ENCODE results near the gene TMPRSS9. TPM values are rescaled to one million over a fixed set of nuclear protein-coding genes. Genes with fewer than 3 reads are reported as not detected.
A peak's percentile ranks its signal among the peaks of the same experiment; 100 is the strongest.

TMPRSS9 gene
- total and polyA plus RNA-seq, 2 of the 13 experiments (the other 11 are each of a cell fraction or from before 2014, with no cell fraction given) = 2.5 to 5.2 TPM

DNA sequence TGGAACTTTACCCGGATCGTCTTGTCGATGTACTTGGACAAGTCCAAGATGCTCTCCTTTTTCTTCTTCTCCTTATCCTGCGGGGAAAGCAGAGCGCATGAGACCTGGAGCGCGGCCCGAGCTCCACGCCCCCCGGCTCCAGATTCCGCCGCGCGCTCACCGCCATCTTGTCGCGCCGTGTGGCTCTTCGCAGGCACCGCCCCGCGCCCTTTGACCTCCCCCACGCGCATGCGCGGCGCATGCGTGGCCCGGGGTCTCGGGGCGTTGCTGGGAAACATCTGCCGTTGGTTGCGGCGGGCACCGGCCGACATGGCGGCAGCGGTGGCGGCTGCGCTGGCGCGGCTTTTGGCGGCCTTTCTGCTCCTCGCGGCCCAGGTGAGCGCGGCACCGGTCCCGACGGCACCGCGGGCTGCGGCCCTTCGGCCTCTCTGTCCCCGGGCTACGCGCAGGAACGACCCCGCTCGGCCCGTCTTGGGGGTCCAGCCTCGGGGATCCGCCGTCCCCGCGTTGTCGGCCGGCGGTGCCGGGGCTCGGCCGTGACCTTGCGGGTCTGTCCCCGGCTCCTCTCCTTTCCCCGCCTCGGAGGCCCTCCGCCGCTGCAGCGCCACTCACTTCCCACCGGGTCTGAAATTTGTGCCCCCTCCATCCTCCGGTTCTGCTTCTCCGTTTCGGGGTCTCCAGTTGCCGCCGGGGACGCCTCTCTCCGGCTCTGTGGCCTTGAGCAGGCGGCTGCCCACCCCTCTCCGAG lies 31.5 kb upstream of the TMPRSS9 start, which contains the start of the genes LSM7 and SPPL2B (continued):
- TF ChIP-seq, protein P1, sequence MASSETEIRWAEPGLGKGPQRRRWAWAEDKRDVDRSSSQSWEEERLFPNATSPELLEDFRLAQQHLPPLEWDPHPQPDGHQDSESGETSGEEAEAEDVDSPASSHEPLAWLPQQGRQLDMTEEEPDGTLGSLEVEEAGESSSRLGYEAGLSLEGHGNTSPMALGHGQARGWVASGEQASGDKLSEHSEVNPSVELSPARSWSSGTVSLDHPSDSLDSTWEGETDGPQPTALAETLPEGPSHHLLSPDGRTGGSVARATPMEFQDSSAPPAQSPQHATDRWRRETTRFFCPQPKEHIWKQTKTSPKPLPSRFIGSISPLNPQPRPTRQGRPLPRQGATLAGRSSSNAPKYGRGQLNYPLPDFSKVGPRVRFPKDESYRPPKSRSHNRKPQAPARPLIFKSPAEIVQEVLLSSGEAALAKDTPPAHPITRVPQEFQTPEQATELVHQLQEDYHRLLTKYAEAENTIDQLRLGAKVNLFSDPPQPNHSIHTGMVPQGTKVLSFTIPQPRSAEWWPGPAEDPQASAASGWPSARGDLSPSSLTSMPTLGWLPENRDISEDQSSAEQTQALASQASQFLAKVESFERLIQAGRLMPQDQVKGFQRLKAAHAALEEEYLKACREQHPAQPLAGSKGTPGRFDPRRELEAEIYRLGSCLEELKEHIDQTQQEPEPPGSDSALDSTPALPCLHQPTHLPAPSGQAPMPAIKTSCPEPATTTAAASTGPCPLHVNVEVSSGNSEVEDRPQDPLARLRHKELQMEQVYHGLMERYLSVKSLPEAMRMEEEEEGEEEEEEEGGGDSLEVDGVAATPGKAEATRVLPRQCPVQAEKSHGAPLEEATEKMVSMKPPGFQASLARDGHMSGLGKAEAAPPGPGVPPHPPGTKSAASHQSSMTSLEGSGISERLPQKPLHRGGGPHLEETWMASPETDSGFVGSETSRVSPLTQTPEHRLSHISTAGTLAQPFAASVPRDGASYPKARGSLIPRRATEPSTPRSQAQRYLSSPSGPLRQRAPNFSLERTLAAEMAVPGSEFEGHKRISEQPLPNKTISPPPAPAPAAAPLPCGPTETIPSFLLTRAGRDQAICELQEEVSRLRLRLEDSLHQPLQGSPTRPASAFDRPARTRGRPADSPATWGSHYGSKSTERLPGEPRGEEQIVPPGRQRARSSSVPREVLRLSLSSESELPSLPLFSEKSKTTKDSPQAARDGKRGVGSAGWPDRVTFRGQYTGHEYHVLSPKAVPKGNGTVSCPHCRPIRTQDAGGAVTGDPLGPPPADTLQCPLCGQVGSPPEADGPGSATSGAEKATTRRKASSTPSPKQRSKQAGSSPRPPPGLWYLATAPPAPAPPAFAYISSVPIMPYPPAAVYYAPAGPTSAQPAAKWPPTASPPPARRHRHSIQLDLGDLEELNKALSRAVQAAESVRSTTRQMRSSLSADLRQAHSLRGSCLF (CRISPR knock-in tag; IDR thresholded peaks at IDR 0.05; ENCODE audit: borderline replicate concordance) = no peak
- TF ChIP-seq ZBTB20 (CRISPR knock-in tag; IDR thresholded peaks at IDR 0.05; ENCODE audit: borderline replicate concordance, low read depth) (peak; percentile 62; the same call in 1 of the 2 replicates), ZNF782 (CRISPR knock-in tag; IDR thresholded peaks at IDR 0.05; ENCODE audit: borderline replicate concordance) (0 out of 2 replicates have a peak, but pooled peaks have one; percentile 60), ZNF674 (CRISPR knock-in tag; IDR thresholded peaks at IDR 0.05; ENCODE audit: low read depth) (0 out of 2 replicates have a peak, but pooled peaks have one; percentile 86)

DNA sequence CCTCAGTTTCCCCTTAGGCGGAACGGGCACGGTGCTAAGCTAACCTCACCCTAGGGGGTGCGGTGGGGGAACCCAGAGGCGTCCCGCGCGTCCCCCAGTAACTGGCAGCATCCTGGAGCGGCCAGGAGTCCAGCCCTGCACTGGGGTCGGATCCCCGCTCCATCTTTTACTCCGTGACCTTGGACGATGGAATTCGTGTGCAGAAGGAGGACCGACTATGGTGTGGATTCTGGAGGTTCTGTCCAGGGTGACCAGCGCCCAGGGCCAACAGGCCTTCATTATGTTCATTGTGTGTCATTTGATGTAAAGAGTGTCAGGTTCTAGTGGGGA lies 31.0 kb upstream of the TMPRSS9 start:
- BruUV-seq (replicated peaks) = no TSS peak
- Histone ChIP-seq H3K4me2 (ENCODE audit: low read depth, low read length) (peak overlapping the region; percentile 95), H3K9me3 (ENCODE audit: low read length) (no peaks in the 10 kb centered on the region), H2AFZ (ENCODE audit: low read length) (no peak overlapping the region), H3K36me3 (replicated peaks in 1 of 2; ENCODE audit: control insufficient read depth in 1 of 2, insufficient read depth in 2 of 2, low read length in 2 of 2) (peaks cover 6 to 22% of the 10 kb centered on the region in 2 experiments; a peak in 3 of 5 replicates), H3K27ac (ENCODE audit: extremely low read length, insufficient read depth, low read length) (peak overlapping the region; percentile 82), H4K20me1 (ENCODE audit: insufficient read depth, low read length) (0 out of 2 replicates have a peak, but pooled peaks cover 2% of the 10 kb centered on the region), H3K4me1 (ENCODE audit: insufficient read depth, low read length) (peaks cover 60% of the 10 kb centered on the region), H3K9ac (ENCODE audit: insufficient read depth, low read depth, low read length) (peak overlapping the region; percentile 97), H3K4me3 (replicated peaks in 1 of 3; ENCODE audit: insufficient read depth in 1 of 3, low read depth in 2 of 3, low read length in 3 of 3) (peak overlapping the region; percentile 87 to 94 (median 89)), H3K79me2 (ENCODE audit: insufficient read depth, low read length) (peaks cover 38% of the 10 kb centered on the region), H3K27me3 (ENCODE audit: control insufficient read depth in 1 of 2, insufficient read depth in 2 of 2, low read length in 2 of 2) (no peaks in the 10 kb centered on the region; a peak in 1 of 5 replicates)
- CTCF ChIA-PET (ENCODE audit: low intra/inter-chr PET ratio, low total read pairs) = no interaction called here
- ATAC-seq (no peak), DNase-seq (ENCODE audit: low spot score) (no peak), FAIRE-seq (no peak)
- WGBS (ENCODE audit: low lambda C conversion rate) = 0% methylated on average over 10 of the region's 16 CpGs
- intact Hi-C loops (cut with micrococcal nuclease; ENCODE audit: unreplicated experiment) (no loop called here), in situ Hi-C loops (cut with HindIII; ENCODE audit: extremely low pct_ligation_motif_present, low pct_unique_long_range_greater_than_20kb) (no loop called here)
- POLR2A ChIA-PET = interaction anchor here (1.7 to 3.4 kb wide), 2 partner anchors 65 to 99 kb away, joined by 6 to 35 read pairs; partner anchors contain the start of gene TIMM13
- TF ChIP-seq ZNF569 (CRISPR knock-in tag; IDR thresholded peaks at IDR 0.05; ENCODE audit: borderline replicate concordance) (no peak), ZNF605 (CRISPR knock-in tag; IDR thresholded peaks at IDR 0.05) (no peak), SIN3A (IDR thresholded peaks at IDR 0.05; ENCODE audit: borderline replicate concordance, low read depth, low read length) (no peak), KDM6A (CRISPR knock-in tag; IDR thresholded peaks at IDR 0.05; ENCODE audit: low read depth) (no peak), SNAI1 (CRISPR knock-in tag; IDR thresholded peaks at IDR 0.05; ENCODE audit: borderline replicate concordance) (peak; percentile 47; the same call in 1 of the 2 replicates), ZSCAN30 (CRISPR knock-in tag; IDR thresholded peaks at IDR 0.05) (no peak), HMG20A (CRISPR knock-in tag; IDR thresholded peaks at IDR 0.05; ENCODE audit: borderline replicate concordance) (no peak), ZC3H13 (CRISPR knock-in tag; IDR thresholded peaks at IDR 0.05) (no peak), ARNT2 (CRISPR knock-in tag; IDR thresholded peaks at IDR 0.05; ENCODE audit: low read depth) (peak; percentile 8; the same call in 1 of the 2 replicates), ZNF547 (CRISPR knock-in tag; IDR thresholded peaks at IDR 0.05) (no peak), ZNF746 (CRISPR knock-in tag; IDR thresholded peaks at IDR 0.05) (no peak), ZNF136 (CRISPR knock-in tag; IDR thresholded peaks at IDR 0.05; ENCODE audit: low read depth) (no peak), ZNF781 (CRISPR knock-in tag; IDR thresholded peaks at IDR 0.05; ENCODE audit: borderline replicate concordance, not compliant biosample characterization) (no peak)
